GM10266 (cell line): ENCODE results near the gene FRAS1.
"Not testable (repeated sequence)": the region's sequence is repeated elsewhere in the genome, so short reads cannot be mapped to it uniquely, and the experiment has no call there.

Experiments used
- DNase-seq: peaks from one replicate; pipeline ENCODE4 v3.0.0; 2012; ENCODE audit errors: extremely low spot score
- CTCF ChIP-seq: IDR thresholded peaks from 2 replicates; pipeline ENCODE4 v1.5.1; 2012; ENCODE audit warnings: mild to moderate bottlenecking, low read depth; ENCODE audit not compliant: control insufficient read depth, insufficient read depth; ENCODE audit errors: missing control alignments

FRAS1 gene

GRCh38 chr4:78457751-78458150 lies 400.6 kb downstream of the FRAS1 start:
- DNase-seq, result no peak
- TF ChIP-seq CTCF, result no peak

DNA sequence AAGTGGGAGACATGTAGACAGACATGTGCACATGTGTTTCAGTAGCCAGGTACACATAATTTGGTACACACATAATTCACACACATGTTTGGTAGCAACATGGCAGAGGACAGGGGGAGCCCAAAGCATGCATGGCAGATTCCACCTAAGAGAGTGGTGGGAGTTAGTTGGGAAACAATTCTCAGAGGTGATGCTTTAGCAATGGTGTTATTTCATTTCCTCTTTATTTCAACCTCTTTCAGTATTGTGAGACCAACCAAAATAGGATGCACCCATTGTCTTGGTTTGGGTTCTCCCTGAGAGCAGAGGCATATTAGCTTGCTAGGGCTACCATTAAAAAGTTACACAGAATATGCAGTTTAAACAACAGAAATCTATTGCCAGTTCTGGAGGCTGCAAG lies 402.2 kb downstream of the FRAS1 start:
- no peak for TF ChIP-seq CTCF
- DNase-seq, result no peak

GRCh38 chr4:78460368-78460767 lies 403.2 kb downstream of the FRAS1 start:
- DNase-seq, result no peak
- no peak for TF ChIP-seq CTCF

GRCh38 chr4:78464265-78464664 lies 407.1 kb downstream of the FRAS1 start:
- TF ChIP-seq CTCF, result no peak
- DNase-seq, result no peak

GRCh38 chr4:78467223-78467622 lies 410.1 kb downstream of the FRAS1 start:
- DNase-seq, result not testable (repeated sequence)

DNA sequence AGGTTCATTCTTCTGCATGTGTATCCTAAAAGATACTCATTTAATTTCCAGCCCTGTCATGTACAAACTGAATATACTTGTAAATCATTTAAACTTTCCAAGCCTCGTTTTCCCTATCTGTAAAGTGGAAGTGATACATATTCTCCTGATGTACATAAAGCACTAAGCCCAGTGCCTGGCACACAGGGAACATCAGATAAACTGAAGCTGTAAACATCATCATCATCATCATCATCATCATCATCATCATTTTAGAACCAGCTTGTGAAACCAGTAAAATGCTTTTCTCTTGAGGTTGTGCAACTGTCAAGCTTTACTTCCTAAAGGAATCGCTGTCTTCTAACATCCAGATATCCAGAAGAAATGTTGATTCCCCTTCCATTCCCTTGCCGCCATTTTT lies 411.1 kb downstream of the FRAS1 start:
- DNase-seq, result no peak
- TF ChIP-seq CTCF, result no peak

DNA sequence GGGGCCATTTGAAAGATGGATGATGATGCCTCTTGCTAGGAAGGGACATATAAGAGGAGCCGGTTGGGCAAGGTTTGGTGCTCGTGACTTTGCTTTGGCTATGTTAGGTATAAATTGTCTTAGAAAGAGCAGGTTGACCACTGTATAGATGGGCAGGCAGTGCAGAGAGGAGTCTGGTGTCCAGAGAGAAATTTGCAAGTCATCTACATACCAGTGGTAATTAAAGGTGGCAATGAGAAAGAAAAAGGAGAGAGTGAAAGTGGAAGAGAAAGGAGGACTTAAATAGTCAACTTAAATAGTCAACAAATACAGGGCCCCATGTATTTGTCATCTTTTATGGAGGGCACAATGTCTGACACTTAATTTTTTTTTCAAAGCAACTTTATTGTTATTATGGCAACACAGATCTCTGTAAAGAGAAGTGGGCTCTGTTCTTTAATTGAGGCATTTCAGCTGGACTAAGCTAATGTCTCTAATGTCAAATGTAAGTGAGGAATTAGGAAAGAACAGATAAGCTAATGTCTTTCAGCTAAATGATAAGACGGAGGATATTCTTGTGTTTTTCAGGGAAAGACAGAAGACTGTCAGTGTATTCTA lies 419.1 kb downstream of the FRAS1 start:
- DNase-seq, result no peak

More for the DNA sequence above, 419.1 kb downstream of the FRAS1 start:
- TF ChIP-seq CTCF, result no peak
